22Rv1 (cell line): ENCODE measurements around the gene TECR.

Source experiments
- CTCF ChIP-seq: fragments of 450-650 bp; IDR thresholded peaks from 2 replicates; pipeline ENCODE4 v1.5.1; 2017; ENCODE audit warnings: mild to moderate bottlenecking
- ZFX ChIP-seq: fragments of 450-650 bp; IDR thresholded peaks from 2 replicates; pipeline ENCODE4 v1.6.1; 2017; ENCODE audit warnings: antibody characterized with exemption, borderline replicate concordance

- TF ChIP-seq CTCF, result no peak
- TF ChIP-seq ZFX, result no peak
Measured at GRCh38 chr19:14544977-14545715, 15.8 kb downstream of the TECR start.
